NCI-H2081 (cell line): ENCODE measurements around the gene ZNF783.
"Not testable (repeated sequence)": the region's sequence is repeated elsewhere in the genome, so short reads cannot be mapped to it uniquely, and the experiment has no call there.

Experiments used
- DNase-seq, 2 experiments: peaks; one replicate each; lab custom pipeline; 2025; lab: John Stamatoyannopoulos, UW

The ZNF783 gene

GRCh38 chr7:149240637-149241036, 21.4 kb upstream of the ZNF783 start:
- no peak for DNase-seq

DNA sequence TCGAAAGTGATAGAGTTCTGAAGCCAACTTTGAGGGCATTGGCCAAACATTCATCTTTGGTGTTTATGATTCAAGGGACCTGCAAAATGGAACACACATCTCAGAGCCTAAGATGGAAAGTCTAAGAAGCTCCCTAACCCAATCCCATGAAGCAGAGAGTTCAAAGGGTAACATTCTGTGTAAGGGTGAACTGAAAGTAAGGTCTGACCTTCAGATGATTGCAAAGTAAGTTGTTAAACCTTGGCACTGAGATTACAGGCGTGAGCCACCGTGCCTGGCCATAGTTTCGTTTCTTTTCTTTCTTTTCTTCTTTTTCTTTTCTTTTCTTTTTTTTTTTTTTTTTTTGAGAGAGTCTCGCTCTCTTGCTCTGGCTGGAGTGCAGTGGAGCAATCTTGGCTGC, 20.3 kb upstream of the ZNF783 start:
- no peak for DNase-seq

- DNase-seq: no peak
Measured at GRCh38 chr7:149245244-149245643, 16.8 kb upstream of the ZNF783 start.

DNA sequence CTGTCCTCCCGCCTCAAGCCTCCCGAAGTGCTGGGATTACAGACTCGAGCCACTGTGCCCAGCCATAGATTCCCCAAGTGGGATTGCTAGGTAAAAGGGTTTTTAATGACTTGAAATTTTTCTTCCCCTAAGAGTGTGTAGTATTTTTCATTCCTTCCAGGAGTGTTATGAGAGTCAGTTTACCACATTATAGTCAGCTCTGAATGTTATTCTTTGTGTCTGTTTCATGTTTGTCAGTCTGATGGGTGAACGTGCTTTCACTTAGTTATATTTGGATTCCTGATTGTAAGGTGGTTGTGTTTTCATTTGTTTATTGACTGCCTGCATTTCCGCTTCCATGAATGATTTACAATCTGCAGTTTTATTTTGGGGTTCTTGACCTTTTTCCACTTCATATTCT, 16.3 kb upstream of the ZNF783 start:
- no peak for DNase-seq

GRCh38 chr7:149248777-149249176, 13.2 kb upstream of the ZNF783 start:
- DNase-seq: no peak

DNA sequence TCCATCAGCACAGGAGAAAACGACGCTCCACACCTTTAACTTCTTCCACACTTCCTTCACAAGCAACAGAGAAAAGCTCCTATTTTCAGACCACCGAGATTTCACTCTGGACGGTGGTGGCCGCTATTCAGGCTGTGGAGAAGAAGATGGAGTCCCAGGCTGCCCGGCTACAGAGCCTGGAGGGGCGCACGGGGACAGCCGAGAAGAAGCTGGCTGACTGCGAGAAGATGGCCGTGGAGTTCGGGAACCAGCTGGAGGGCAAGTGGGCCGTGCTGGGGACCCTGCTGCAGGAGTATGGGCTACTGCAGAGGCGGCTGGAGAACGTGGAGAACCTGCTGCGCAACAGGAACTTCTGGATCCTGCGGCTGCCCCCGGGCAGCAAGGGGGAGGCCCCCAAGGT, 11.8 kb upstream of the ZNF783 start:
- not testable (repeated sequence) for DNase-seq

GRCh38 chr7:149251518-149251917, 10.5 kb upstream of the ZNF783 start:
- DNase-seq: not testable (repeated sequence)

DNA sequence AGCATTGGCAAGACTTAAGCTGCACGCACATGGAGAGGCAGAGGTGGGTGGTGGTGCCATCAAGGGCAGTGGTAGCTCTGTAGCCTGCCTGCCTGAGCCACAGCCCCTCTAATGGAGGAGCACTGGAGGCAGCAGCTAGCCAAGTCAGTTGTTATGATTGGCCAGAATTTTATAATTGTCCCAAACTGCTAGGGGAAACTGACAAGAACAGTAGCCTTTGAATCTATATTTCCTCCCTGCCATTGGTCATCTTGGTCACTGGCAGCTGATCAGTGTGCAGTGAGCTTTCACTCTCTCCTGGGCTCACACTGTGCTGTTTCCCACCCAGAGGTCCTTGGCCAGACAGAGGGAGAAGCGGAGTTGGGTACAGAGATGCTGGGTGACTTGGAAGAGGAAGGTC, 9.6 kb upstream of the ZNF783 start:
- no peak for DNase-seq

DNA sequence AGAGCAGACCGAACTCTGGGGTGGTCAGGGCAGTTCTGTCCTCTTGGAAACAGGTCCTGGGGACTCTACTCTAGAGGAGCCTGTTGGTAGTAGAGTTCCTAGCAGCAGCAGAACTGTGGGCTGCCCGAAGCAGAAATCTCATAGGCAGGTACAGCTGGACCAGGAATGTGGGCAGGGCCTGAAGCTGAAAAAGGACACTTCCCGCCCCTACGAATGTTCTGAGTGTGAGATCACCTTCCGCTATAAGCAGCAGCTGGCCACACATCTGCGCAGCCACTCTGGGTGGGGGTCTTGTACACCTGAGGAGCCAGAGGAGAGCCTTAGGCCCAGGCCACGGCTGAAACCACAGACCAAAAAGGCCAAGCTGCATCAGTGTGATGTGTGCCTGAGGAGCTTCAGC, 8.3 kb upstream of the ZNF783 start:
- no peak for DNase-seq

- DNase-seq: no peak
Measured at GRCh38 chr7:149254181-149254858, 7.7 kb upstream of the ZNF783 start.

DNA sequence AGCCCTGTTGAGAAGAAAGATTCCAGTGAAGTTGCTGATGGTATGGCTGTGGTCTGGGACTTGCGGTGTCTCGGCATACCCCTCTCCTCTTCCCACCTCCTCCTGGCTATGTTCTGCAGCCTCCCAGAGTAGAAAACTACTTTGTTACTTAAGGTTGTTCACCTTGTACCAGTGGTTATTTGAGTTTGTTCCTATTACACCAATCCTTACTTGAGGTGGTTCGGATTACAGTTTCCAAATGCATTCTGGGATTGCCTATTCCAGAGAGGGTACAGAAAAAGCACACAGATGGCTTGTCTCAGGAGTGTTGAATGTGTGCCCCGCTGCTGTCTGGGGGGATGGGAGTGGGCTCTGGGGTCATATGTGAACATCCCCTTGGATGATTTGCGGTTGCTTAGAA, 6.8 kb upstream of the ZNF783 start:
- DNase-seq: no peak

GRCh38 chr7:149256568-149256967, 5.4 kb upstream of the ZNF783 start:
- DNase-seq: no peak

GRCh38 chr7:149257146-149257545, 4.8 kb upstream of the ZNF783 start:
- DNase-seq: no peak

- no peak for DNase-seq
Measured at GRCh38 chr7:149261316-149261828, 624 bp upstream of the ZNF783 start.

- no peak for DNase-seq
Measured at GRCh38 chr7:149266451-149266850, 4.5 kb downstream of the ZNF783 start.

DNA sequence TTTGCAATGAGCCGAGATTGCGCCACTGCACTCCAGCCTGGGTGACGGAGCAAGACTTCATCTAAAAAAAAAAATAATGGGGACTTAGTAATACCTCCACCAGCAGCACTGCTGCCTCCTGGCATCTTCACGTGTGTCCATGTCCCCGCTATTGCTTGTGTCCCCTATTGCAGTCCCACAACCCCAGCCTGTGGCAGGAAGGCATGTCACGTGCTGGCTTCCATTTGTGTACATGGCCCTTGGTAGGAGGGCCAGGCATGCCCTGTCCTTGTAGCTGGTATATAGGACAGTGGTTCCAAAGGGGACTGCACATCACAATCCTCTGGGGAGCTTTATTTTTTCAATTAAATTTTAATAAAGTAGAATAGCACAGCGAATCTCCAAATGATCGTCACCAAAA, 5.7 kb downstream of the ZNF783 start:
- no peak for DNase-seq

- DNase-seq: not testable (repeated sequence)
Measured at GRCh38 chr7:149274424-149274823, 12.4 kb downstream of the ZNF783 start.

GRCh38 chr7:149277871-149278270, 15.9 kb downstream of the ZNF783 start:
- no peak for DNase-seq

- no peak for DNase-seq
Measured at GRCh38 chr7:149278396-149278795, 16.4 kb downstream of the ZNF783 start.

DNA sequence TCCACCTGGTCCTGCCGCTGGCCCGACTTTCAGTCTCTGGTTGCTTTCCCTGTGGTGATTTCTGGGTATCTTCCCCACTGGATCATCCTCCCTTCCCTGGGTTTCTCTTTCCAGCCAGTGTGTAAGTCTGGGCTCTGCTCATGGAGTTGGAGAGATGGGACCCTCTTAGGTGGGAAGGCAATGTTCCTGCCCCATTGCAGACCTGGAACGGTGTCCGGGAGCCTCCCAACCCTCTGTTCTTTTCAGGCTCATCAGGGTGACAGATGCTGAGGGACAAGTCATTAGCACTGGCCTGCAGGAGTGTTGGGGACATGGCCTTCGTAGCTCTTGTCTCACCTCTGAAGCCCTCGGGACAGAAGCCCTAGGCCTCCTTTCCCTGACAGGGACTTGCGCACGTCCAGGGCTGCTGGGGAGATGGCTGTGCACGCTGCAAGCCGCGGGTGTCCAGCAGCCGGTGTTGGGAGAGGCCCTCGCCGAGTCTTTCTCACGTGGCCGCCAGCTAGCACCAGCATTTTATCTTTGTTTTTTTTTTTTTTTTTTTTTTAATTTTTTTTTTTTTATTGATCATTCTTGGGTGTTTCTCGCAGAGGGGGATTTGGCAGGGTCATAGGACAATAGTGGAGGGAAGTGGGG, 17.2 kb downstream of the ZNF783 start:
- DNase-seq: no peak

- no peak for DNase-seq
Measured at GRCh38 chr7:149280151-149280550, 18.2 kb downstream of the ZNF783 start.

GRCh38 chr7:149280661-149281507, 18.9 kb downstream of the ZNF783 start:
- no peak for DNase-seq
